Measurements from ENCODE around the gene GPR55. TPM values are rescaled to one million over a fixed set of nuclear protein-coding genes. Genes with fewer than 3 reads are reported as not detected.

Gene GPR55
- total RNA-seq, 1 experiment from 2014 or later, result not detected

GRCh38 chr2:230903231-230904150 lies 21.6 kb downstream of the GPR55 start:
- H4K20me1 ChIP-seq (ENCODE audit: insufficient read depth), result no peaks in the 10 kb centered on the region
- H3K4me3 ChIP-seq, result no peak overlapping the region
- H3K4me2 ChIP-seq, result no peak overlapping the region
- H3K27ac ChIP-seq, result no peak overlapping the region
- H3K9me3 ChIP-seq (ENCODE audit: insufficient read depth, low read depth), result no peaks in the 10 kb centered on the region
- no TSS peak for BruUV-seq (replicated peaks)
- DNase-seq, result no peak
- peaks cover 28% of the 10 kb centered on the region for H3K27me3 ChIP-seq (ENCODE audit: insufficient read depth, low read depth)
- no peak overlapping the region for H2AFZ ChIP-seq
- 0 out of 2 replicates have a peak, but pooled peaks cover 4% of the 10 kb centered on the region for H3F3A ChIP-seq (ENCODE audit: insufficient read depth, low read depth)
- H3K36me3 ChIP-seq (ENCODE audit: low read depth), result no peaks in the 10 kb centered on the region
- no peaks in the 10 kb centered on the region for H3K79me2 ChIP-seq (ENCODE audit: low read depth)
- 0 out of 2 replicates have a peak, but pooled peaks cover 5% of the 10 kb centered on the region for H3K4me1 ChIP-seq (replicated peaks; ENCODE audit: insufficient read depth)
- intact Hi-C loops (cut with micrococcal nuclease; ENCODE audit: unreplicated experiment), result no loop called here
- no peaks in the 10 kb centered on the region for H3K9me2 ChIP-seq (ENCODE audit: insufficient read depth)
- ChIA-PET CTCF (no interaction called here), POLR2A (ENCODE audit: unreplicated experiment) (no interaction called here)
- TF ChIP-seq, protein P1, sequence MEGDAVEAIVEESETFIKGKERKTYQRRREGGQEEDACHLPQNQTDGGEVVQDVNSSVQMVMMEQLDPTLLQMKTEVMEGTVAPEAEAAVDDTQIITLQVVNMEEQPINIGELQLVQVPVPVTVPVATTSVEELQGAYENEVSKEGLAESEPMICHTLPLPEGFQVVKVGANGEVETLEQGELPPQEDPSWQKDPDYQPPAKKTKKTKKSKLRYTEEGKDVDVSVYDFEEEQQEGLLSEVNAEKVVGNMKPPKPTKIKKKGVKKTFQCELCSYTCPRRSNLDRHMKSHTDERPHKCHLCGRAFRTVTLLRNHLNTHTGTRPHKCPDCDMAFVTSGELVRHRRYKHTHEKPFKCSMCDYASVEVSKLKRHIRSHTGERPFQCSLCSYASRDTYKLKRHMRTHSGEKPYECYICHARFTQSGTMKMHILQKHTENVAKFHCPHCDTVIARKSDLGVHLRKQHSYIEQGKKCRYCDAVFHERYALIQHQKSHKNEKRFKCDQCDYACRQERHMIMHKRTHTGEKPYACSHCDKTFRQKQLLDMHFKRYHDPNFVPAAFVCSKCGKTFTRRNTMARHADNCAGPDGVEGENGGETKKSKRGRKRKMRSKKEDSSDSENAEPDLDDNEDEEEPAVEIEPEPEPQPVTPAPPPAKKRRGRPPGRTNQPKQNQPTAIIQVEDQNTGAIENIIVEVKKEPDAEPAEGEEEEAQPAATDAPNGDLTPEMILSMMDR (conservative IDR thresholded peaks at IDR 0.05), result no peak
- no peak for TF ChIP-seq EZH2 (IDR thresholded peaks at IDR 0.05; ENCODE audit: low read depth)

DNA sequence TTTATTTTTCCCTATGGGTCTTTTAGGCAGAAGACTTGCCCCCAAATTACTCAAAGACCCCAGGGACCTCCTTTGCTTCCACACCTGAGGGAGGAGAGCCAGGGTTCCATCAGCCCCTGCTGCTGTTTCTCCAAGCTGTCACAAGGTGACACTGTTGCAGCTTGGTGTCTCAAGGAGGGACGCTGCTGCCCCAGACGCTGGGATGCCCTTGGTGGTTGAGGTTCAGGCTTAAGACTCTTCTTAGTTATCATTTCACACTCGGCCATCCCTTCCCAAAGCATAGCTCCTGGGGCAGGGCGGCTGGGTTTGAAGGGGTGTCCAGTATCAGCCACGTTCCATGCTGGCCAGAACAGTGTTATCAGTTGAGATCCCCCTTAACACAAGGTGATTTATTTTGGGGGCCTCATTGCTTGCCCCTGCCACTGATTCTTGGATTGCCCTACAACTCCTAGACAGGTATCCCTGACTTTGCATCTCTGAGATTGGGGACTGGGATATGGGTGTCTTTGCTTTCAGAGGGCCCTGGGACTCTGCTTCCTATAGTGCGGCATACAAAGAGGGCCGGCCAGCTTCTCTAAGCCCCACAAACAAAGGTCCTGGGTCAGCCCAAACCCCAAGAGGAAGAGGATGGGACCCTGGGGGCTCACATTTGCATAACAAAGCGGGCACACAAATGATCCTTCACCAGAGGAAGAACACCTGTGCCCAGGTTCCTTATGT lies 22.7 kb downstream of the GPR55 start:
- no peaks in the 10 kb centered on the region for H3F3A ChIP-seq (ENCODE audit: insufficient read depth, low read depth)
- H2AFZ ChIP-seq, result no peak overlapping the region
- no peaks in the 10 kb centered on the region for H4K20me1 ChIP-seq (ENCODE audit: insufficient read depth)
- no peaks in the 10 kb centered on the region for H3K9me2 ChIP-seq (ENCODE audit: insufficient read depth)
- no peaks in the 10 kb centered on the region for H3K4me1 ChIP-seq (replicated peaks; ENCODE audit: insufficient read depth)
- intact Hi-C loops (cut with micrococcal nuclease; ENCODE audit: unreplicated experiment), result loop anchor here (1.0 kb wide), 2 partner anchors 85 to 150 kb away; no protein-coding TSS in a partner anchor
- ChIA-PET CTCF (no interaction called here), POLR2A (ENCODE audit: unreplicated experiment) (no interaction called here)
- no TSS peak for BruUV-seq (replicated peaks)
- peak in 1 of 2 experiments; percentile 43 for DNase-seq
- H3K4me3 ChIP-seq, result no peak overlapping the region
- no peaks in the 10 kb centered on the region for H3K79me2 ChIP-seq (ENCODE audit: low read depth)
- no peak overlapping the region for H3K4me2 ChIP-seq
- H3K27ac ChIP-seq, result no peak overlapping the region
- H3K9me3 ChIP-seq (ENCODE audit: insufficient read depth, low read depth), result no peaks in the 10 kb centered on the region
- H3K36me3 ChIP-seq (ENCODE audit: low read depth), result no peaks in the 10 kb centered on the region
- TF ChIP-seq, protein P1 (conservative IDR thresholded peaks at IDR 0.05), result peak; percentile 84
- no peak for TF ChIP-seq EZH2 (IDR thresholded peaks at IDR 0.05; ENCODE audit: low read depth)
- peaks cover 35% of the 10 kb centered on the region for H3K27me3 ChIP-seq (ENCODE audit: insufficient read depth, low read depth)

DNA sequence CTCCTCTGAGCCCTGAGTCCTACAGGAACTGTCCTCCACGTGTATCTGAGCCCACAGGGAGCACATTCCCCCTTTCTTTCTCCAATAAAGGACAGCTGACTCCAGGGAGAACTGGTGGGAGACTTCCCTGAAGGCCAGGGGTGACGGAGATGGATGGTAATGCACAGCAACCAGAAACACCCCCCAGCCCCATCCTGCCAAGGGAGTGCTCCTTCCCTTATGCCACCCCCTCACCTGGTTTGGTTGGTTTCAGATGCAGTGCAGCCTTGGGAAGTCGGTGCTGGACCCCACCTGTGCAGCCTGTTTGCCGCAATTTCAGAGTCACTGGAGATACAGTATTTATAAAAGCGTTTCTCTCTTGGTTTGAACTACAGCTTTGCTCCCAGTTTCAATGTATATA lies 24.0 kb downstream of the GPR55 start:
- H3K27me3 ChIP-seq (ENCODE audit: insufficient read depth, low read depth), result peaks cover 41% of the 10 kb centered on the region
- ChIA-PET POLR2A (ENCODE audit: unreplicated experiment) (no interaction called here), CTCF (no interaction called here)
- no peak overlapping the region for H3K4me3 ChIP-seq
- no peaks in the 10 kb centered on the region for H3K79me2 ChIP-seq (ENCODE audit: low read depth)
- TF ChIP-seq EZH2 (IDR thresholded peaks at IDR 0.05; ENCODE audit: low read depth), result no peak
- TF ChIP-seq, protein P1 (conservative IDR thresholded peaks at IDR 0.05), result no peak
- no TSS peak for BruUV-seq (replicated peaks)
- H3K4me2 ChIP-seq, result no peak overlapping the region
- H3K27ac ChIP-seq, result no peak overlapping the region
- intact Hi-C loops (cut with micrococcal nuclease; ENCODE audit: unreplicated experiment), result no loop called here
- H3F3A ChIP-seq (ENCODE audit: insufficient read depth, low read depth), result no peaks in the 10 kb centered on the region
- H4K20me1 ChIP-seq (ENCODE audit: insufficient read depth), result no peaks in the 10 kb centered on the region
- H3K9me3 ChIP-seq (ENCODE audit: insufficient read depth, low read depth), result no peaks in the 10 kb centered on the region
- no peaks in the 10 kb centered on the region for H3K9me2 ChIP-seq (ENCODE audit: insufficient read depth)
- no peak overlapping the region for H2AFZ ChIP-seq
- no peaks in the 10 kb centered on the region for H3K36me3 ChIP-seq (ENCODE audit: low read depth)
- no peak for DNase-seq
- 0 out of 2 replicates have a peak, but pooled peaks cover 2% of the 10 kb centered on the region for H3K4me1 ChIP-seq (replicated peaks; ENCODE audit: insufficient read depth)

All from PC-9 (cell line).